ENCODE data around the gene KPNA2.
"Not testable (repeated sequence)": the region's sequence is repeated elsewhere in the genome, so short reads cannot be mapped to it uniquely, and the experiment has no call there.

Gene KPNA2

GRCh38 chr17:68074279-68074678, 38.7 kb downstream of the KPNA2 start:
- H3K4me3 ChIP-seq (ENCODE audit: control insufficient read depth, low read depth, low read length): no peak overlapping the region
- DNase-seq (ENCODE audit: low read depth): no peak
- no peak for TF ChIP-seq CTCF (IDR thresholded peaks at IDR 0.05; ENCODE audit: control insufficient read depth, insufficient read depth, low read depth, low read length, missing control alignments)

GRCh38 chr17:68075953-68076607, 40.5 kb downstream of the KPNA2 start:
- not testable (repeated sequence) for H3K4me3 ChIP-seq (ENCODE audit: control insufficient read depth, low read depth, low read length); DNase-seq (ENCODE audit: low read depth)

- DNase-seq (ENCODE audit: low read depth); H3K4me3 ChIP-seq (ENCODE audit: control insufficient read depth, low read depth, low read length): not testable (repeated sequence)
Observed at GRCh38 chr17:68077498-68077897, 42.0 kb downstream of the KPNA2 start.

GRCh38 chr17:68080411-68081150, 45.0 kb downstream of the KPNA2 start:
- TF ChIP-seq CTCF (IDR thresholded peaks at IDR 0.05; ENCODE audit: control insufficient read depth, insufficient read depth, low read depth, low read length, missing control alignments): no peak
- no peak for DNase-seq (ENCODE audit: low read depth)
- H3K4me3 ChIP-seq (ENCODE audit: control insufficient read depth, low read depth, low read length): no peak overlapping the region

GRCh38 chr17:68081305-68082265, 46.0 kb downstream of the KPNA2 start:
- not testable (repeated sequence) for H3K4me3 ChIP-seq (ENCODE audit: control insufficient read depth, low read depth, low read length); DNase-seq (ENCODE audit: low read depth)

- TF ChIP-seq CTCF (IDR thresholded peaks at IDR 0.05; ENCODE audit: control insufficient read depth, insufficient read depth, low read depth, low read length, missing control alignments): no peak
- no peak for DNase-seq (ENCODE audit: low read depth)
- H3K4me3 ChIP-seq (ENCODE audit: control insufficient read depth, low read depth, low read length): no peak overlapping the region
Observed at GRCh38 chr17:68085771-68086381, 50.3 kb downstream of the KPNA2 start.

GRCh38 chr17:68086666-68087065, 51.1 kb downstream of the KPNA2 start:
- not testable (repeated sequence) for H3K4me3 ChIP-seq (ENCODE audit: control insufficient read depth, low read depth, low read length)

GRCh38 chr17:68087131-68087623, 51.6 kb downstream of the KPNA2 start:
- not testable (repeated sequence) for H3K4me3 ChIP-seq (ENCODE audit: control insufficient read depth, low read depth, low read length); DNase-seq (ENCODE audit: low read depth)

More at GRCh38 chr17:68086666-68087065, 51.1 kb downstream of the KPNA2 start:
- DNase-seq (ENCODE audit: low read depth): not testable (repeated sequence)

- no peak for DNase-seq (ENCODE audit: low read depth)
- H3K4me3 ChIP-seq (ENCODE audit: control insufficient read depth, low read depth, low read length): no peak overlapping the region
- TF ChIP-seq CTCF (IDR thresholded peaks at IDR 0.05; ENCODE audit: control insufficient read depth, insufficient read depth, low read depth, low read length, missing control alignments): no peak
Observed at GRCh38 chr17:68087851-68088250, 52.3 kb downstream of the KPNA2 start.
